HG02870 (cell line): ENCODE results near the gene TCP11.

ENCODE experiments used
- ATAC-seq: cut with Tn5 transposase; IDR thresholded peaks from one replicate; pipeline ENCODE4 v1.9.1; 2021; ENCODE audit warnings: mild to moderate bottlenecking, moderate library complexity; ENCODE audit not compliant: unreplicated experiment

Gene TCP11

DNA sequence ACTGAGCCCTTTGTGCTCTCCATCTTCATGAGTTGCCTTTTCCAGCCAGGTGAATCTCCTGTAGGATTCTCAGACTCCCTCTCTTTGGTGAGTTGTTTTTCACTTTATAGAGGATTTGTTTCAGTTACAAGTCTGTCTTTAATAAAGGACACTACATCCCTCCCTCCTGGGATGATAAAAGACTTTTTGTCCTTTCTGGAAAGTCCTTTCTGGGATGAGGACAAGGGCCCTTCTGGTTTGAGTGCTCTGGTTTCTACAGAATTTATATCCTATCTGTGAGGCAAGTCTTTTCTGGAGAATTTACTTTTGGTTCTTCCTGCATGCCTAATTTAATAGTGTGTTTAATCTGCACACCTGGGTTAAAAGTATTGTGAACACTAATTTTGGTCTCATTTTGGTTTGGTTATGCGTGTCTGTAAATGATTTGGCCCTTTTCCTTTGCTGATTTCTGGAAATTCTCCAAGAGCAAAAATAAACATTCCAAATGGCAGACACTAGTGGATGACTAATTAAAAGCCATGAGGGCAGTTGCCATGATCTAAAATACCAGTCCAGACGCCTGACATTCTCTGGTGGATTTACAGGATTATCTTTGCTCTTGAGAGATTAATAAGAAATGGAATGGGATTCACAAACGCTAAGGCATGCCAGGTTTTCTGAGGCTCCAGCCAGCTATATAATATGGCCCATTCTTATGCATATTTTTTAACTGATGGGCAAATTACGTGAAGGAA is 44.8 kb downstream of the TCP11 start:
- ATAC-seq = no peak

GRCh38 chr6:35094183-35094582 is 47.0 kb downstream of the TCP11 start:
- no peak for ATAC-seq

DNA sequence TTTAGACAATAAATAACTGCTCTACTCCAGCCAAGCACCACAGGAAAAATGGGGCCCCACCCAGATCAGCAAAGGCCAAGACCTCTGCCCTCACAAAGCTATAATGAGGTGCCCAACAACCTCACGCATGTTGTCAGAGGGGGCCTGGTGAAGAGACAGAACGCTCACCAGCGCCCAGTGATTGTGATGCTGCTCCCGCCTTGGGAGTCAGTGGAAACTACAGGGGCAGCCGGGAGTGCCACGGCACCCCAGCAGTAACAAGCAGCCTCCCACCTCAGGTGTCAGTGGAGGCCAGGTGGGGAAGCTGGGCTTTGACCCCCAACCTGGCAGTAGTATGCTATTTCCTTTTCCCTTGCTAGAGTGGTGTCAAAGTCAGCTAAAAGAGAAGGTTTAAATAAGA is 47.4 kb downstream of the TCP11 start:
- no peak for ATAC-seq

GRCh38 chr6:35093118-35093445 is 48.1 kb downstream of the TCP11 start:
- no peak for ATAC-seq

DNA sequence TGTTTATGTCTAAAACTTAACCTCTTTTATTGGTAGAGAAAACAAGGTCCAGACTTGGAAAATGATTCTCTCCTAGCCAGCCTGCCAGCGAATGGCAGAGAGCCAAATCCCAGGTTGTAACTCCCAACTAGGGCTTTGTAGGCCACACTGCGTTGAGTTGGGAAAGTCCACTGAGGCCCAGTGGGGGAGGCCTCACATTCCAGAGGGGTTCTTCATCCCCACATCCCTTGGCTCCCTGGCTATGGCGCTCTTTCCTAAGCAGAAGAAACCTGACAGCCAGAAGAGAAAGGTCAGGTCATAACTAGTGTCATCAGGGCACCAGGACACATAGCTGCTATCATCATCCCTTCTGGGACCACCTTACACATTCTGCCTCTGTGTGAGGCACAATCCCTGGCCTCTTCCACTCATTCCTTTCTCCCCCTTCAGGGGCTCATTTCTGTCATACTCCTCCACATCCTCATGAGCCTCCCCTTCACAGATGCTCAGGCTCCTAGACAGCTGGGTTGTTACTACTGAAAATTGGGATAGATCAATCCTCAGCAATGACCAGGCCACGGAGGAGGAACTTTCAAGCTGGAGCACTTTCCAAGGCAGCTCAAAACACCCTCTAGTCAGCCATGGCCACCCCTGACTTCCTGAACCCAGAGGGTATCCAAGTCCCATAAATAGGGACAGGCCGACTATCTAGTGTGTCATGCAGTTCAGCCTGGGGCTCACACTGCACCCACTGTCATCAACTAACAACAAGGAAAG is 48.6 kb downstream of the TCP11 start:
- no peak for ATAC-seq

DNA sequence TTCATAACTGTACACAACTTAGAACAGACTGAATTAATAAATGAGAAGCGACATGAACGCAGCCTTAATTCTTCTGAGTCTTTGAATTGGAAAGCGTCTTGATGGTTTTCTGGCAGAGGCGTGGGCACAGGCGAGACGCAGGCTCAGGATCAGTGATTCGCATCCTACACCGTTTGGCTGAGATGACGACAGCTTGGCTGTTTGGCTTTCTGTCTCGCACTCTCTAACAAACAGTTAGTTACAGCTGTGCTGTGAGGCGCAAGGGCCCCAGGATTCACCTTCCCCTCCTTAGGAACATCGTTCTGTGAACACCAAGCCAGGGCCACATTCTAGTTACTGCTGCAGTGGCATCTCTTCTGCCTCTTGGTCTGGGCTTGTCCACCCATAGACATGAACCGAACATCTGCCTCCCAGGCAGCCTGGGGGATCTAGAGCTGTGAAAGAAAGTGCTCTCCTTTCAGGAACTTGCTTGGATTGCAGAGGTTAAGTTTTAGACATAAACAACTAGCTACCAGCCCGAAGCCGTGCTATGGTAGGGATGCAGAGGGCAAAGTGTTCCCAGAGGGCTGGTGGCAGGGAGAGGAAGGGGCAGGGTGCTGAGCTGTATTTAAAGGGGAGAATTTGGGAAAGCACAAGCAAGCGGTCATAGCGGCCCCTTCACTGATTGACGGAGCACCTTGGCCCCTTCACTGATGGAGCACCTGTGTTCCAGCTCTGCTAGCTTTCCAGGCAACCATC is 49.6 kb downstream of the TCP11 start:
- no peak for ATAC-seq

GRCh38 chr6:35090734-35091133 is 50.4 kb downstream of the TCP11 start:
- ATAC-seq = no peak

GRCh38 chr6:35089935-35090505 is 51.1 kb downstream of the TCP11 start:
- no peak for ATAC-seq

DNA sequence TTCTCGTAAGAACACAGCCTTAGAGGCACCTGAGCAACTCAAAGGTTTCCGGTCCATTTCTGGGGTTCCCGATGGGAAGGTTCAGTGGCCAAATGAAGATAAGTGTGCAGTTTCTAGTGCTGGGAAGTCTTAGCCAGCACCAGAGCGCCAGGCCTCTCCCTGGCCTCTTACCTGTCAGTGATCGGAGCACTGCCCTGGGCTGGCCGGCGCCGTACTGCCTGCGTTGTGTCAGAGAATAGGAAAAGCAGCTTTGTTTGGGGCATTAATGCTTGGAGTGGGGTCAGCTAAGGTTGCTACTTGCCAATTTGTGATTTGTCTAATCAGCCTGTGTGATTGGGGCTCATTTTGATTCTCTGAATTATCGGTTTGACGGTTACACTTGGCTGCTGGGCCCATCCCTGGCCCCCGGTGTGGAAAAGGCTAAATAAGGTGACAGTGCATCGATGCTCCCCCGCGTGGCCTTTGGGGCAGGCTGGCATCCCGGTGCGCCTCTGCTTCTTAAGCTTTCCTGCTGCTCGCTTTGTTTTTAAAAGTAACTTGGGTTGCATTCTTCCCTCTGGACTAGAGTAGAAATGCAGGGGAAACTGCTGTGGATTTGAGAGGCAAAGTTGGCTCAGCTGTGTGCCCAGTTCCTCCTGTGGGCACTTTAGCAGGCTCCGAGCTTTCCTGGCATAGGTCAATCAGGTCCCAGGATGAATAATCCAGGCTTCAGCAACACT is 51.8 kb downstream of the TCP11 start:
- no peak for ATAC-seq

GRCh38 chr6:35088281-35089215 is 52.6 kb downstream of the TCP11 start:
- no peak for ATAC-seq

- ATAC-seq = no peak
Observed at GRCh38 chr6:35087361-35088280, 53.5 kb downstream of the TCP11 start.

GRCh38 chr6:35086636-35087360 is 54.3 kb downstream of the TCP11 start:
- ATAC-seq = no peak

DNA sequence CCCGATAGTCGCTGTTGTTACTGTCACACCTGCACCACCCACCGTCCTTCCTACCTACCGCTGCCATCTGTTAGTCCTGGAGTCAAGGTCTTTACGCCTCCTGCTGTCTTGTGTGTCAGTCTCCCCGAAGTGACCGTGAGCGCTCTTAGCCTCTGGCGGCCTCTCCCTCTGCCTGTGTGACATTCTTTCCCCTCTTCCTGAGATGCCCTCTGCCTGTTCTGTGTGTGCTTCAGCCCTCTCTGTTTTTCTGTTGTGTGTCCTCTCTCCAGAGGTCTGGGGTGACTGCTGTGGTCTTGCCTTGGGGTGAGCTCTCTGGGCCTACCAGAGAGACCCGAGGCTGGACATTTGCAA is 54.9 kb downstream of the TCP11 start:
- ATAC-seq = no peak

DNA sequence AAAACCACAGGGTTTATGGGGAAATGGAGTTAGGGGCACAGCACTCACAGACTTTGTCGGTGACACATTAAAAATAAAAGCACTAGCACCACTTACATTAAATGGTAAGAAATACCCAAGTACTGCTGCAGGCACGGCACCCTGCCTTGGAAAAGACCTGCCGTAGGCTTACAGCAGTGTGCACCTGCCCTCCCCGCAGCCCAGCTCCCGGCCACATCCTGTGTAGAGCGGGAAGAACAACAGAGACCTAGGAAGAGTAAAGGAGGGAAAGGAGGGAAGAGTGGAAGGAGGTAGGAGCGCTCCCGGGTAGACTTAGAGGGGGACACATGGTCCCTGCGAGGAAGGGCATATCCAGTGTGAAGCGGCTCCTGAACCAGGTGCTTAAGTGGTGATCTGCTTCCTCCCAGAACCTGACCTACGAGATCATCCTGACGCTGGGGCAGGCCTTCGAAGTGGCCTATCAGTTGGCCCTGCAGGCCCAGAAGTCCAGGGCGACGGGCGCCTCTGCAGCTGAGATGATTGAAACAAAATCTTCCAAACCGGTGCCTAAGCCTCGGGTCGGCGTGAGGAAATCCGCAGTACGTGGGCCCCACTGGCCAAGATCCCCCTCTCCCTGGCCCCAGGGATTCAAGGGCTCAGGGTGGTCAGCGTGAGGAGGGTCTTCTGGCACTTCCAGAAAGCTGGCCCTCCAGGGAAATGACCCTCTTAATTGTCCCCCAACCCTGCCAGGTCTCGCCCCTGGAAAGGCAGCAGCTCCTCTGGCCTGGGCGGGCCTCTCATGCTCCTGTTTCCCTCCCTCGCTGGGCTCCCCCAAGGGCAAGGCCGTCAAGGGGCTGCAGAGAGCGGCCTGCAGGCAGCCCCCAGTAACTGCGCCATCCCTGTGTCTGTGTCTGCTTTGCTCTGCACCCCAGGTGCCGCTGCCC is 55.5 kb downstream of the TCP11 start:
- no peak for ATAC-seq

DNA sequence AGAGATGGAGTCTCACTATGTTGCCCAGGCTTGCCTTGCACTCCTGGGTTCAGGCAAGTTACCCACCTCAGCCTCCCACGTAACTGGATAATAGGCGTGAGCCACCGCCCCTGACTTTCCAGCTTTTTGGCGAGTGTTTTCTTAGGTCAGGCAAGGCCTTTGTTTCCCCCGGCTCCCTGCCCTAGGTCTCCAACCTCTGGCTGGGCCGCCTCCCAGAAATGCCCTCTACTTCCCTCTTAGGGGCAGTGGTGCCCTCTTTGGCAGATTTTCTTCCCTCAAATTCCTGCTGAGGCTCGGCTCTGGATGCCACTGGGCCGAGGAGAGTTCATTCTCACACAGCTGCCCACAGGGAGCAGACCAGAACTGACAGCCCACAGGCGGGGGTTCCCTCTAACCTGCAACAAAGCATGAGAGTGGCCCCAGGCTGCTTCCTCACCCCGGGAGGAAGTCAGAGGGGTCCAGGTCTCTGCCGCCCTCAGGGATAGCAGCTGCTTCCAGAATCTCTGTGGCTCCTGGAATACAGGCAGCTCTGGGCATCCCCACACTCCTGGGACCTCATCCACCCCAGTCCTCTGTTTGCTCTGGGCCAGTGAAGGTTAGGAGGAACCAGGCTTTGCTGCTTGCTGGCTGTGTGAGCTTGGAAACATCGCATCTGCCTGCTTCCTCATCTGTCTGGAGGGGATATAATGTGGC is 56.5 kb downstream of the TCP11 start:
- ATAC-seq = no peak

DNA sequence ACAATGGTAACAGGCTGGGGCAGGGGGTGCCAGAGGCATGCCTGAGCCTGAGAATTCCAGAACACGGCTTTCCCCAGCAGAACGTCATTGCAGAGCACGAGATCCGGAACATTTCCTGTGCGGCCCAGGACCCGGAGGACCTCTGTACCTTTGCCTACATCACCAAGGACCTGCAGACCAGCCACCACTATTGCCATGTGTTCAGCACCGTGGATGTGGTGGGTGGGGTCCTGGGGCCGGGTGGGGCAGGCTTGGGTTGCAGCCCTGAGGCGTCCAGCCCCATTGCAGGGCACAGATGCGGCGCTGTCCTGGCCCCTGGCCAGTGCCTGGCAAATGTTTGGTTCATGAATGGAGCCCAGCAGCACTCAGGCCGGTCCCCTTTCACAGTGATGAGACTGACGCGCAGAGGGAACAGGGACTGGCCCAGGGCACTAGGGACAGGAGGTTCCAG is 57.1 kb downstream of the TCP11 start:
- no peak for ATAC-seq

DNA sequence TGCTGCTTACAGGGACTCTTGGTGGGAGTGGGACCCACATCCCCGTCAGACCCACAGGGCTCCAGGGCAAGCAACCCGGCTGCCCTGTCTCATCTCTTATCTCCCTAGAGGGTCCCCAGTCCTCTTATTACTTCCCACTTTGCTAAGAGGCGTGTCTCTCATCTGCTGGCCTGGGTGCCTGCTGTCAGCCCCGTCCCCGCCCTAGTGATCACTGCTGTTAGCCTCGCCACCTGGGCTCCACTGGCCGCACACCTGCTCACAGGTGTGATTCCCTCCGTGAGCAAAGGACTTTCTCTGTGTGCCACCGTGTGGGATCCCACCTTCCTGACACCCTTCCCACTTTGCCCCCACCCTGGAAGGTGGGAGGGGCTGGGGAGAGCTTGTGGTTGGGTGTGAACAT is 57.6 kb downstream of the TCP11 start:
- ATAC-seq = no peak
